HG02973 (cell line): ENCODE measurements around the gene TMEM163.
"Not testable (repeated sequence)": the region's sequence is repeated elsewhere in the genome, so short reads cannot be mapped to it uniquely, and the experiment has no call there.

Experiments used
- ATAC-seq: cut with Tn5 transposase; IDR thresholded peaks from one replicate; pipeline ENCODE4 v1.9.1; 2021; ENCODE audit warnings: moderate library complexity; ENCODE audit not compliant: unreplicated experiment

Gene TMEM163

DNA sequence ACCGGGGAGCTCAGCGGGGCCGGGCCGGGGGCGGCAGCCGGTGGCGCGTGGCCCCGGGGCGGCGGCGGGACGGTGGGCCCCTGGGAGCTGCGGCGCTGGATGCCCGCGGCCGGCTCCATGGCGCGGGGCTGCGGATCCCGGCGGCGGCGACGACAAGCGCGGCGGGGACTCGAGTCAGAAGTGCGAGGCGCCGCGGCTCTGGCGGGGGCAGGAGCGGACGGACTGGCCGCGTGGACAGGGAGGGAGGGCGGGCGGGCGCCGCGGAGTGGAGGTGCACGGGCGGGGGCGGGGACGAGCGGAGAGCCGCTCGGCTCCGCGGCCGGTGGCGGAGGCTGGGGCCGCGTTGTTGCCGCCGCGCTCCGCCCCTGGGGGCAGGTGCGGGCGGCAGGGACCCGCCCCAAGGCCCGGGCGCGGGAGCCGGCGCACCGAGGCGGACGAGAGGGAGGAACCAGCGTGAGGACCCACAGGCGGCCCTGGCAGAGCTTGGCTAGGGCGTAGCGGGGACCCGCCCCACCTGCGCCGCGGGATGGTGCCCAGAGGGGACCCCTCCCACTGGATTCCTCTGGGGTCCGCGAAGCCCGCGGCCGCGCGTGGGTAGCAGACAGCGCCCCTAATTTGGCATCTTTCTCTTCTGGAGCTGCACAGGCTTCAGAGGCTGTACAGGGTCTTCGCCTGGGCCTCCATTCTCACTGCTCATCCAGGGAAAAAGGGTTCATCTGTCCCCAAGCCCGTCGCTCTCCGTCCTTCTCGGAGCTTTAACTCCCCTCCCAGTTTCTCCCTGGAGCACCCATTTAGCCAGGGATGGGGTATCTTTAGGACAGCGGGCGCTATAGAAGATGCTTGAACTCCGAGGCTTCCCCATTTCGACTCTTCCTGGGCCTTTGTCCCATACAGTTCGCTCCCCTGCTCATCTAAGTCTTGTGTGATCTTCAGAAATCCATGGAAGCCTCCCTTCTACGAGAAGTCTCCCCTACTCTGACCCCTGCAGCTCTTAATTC lies at the start of gene TMEM163:
Gene TMEM163 (minus strand): TSS at position 184 of the 998 bp plus-strand sequence.
- peak; percentile 47 for ATAC-seq

DNA sequence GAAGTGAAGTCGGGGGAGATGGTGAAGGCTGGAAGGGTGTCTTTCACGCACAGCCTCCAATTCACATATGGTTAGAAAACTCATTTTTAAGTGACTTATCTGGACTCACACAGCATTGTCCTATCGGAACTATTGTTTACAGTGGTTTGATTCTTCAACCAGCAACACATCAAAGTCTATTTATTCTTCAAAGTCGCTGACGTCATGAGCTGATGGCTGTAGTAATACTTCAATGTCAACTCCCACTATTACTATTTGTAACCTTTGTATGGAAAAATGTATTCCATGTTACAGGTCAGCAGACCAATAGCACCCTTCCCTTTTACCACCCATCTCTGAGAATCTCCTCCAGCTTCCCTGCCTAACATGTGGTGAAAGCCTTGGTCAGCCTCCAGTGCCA lies 47.8 kb upstream of the TMEM163 start:
- no peak for ATAC-seq

DNA sequence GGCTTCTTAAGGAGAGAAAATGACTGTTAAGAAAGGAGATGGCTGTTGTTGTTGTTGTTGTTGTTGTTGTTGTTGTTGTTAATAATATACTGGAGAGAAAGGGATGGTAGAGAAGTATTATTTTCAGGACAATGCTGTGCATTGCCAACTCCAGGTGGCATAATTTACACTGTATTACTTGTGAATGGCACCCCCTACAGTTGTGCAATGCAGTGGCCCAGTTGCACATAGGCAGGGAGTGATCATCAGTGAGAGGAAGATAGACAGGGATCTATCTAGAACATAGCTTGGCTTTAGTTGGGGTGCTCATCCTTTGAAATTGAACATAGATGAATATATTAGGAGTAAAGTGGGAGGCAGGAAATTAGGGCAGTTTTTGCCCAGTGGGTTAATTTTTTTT lies 47.2 kb upstream of the TMEM163 start:
- ATAC-seq: no peak

DNA sequence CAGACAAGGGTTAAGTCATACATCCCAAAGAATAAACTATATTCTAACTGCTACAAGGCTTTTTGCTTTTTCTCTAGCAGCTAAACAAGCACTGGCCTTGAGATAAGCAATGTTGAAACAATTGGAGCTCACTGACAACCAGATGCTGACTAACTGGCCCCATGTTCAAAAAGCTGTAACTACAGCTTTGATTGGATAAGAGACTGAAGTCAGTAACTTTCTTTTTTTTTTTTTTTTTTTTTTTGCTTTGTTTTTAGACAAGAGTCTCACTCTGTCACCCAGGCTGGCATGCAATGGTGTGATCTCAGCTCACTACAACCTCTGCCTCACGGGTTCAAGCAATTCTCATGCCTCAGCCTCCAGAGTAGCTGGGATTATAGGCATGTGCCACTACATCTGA lies 45.4 kb upstream of the TMEM163 start:
- ATAC-seq: no peak

DNA sequence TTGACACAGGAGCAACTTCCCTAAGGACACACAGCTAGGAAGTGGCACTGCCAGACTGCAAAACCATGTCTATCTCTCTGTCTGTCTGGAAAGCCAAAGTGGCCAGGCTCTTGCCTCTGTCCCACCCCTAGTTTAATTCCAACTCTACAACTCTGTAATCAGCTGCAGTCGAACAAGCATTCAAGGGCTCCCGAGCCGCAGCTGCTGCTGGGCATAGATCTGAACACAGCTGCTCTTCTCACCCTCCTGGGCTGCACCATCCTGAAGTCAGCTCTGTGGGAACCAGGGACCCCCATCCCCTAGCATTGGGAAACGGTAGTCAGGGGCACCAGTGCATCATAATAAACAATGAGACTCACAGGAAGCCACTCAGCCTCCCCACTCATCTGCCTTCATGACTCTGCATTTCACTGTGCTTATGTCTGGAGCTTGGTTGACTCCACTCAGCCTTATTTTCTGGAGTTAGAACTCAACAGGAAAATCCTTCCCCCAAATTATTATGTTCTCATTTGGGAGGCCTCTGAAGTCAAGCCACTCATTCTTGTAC lies 44.4 kb upstream of the TMEM163 start:
- no peak for ATAC-seq

DNA sequence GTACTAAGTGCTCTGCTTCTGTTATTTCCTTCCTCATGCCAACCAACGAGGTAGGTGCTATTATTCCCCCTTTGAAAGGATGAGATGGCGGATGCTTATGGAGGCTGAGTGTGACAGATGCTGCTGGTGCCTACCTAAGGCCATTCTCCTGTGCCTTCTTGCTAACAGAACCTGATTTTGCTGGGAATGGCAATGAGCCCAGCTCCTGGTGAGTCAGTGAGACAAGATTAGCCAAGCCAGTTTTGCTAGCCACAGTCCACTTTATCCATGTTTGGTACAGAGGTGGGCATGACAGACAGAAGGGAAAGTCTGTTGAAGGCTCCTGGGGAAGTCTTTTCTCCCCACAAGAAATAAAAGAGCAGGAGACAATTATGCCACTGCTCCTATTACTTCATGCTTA lies 43.7 kb upstream of the TMEM163 start:
- no peak for ATAC-seq

DNA sequence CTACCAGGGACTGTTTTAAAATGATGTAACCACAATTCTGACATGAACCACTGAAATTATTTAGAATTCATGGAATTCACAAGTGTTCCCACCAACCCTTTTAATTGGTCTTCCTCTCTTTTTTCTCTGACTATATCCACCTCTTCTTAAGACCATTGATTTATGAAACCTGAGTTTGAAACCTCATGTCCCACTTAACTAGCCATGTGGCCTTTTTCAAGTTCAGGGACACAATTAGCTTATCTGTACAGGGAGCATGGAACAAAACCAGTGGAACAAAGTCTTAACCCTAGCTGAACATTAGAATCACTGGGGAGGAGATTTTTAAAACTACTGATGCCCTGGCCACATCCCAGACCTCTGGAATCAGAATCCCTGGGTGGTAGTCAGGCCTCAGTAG lies 41.6 kb upstream of the TMEM163 start:
- ATAC-seq: no peak

DNA sequence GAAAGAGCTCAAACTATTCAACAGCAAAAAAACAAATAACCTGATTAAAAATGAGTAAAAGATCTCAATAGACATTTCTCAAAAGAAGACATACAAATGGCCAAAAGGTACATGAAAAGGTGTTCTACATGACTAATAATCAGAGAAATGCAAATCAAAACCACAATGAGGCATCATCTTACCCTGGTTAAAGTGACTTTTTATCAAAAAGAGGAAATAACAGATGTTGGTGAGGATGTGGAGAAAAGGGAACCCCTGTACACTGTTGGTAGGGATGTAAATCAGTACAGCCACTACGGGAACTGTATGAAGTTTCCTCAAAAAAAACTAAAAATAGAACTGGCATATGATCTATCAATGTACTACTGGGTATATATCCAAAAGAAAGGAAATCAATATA lies 39.8 kb upstream of the TMEM163 start:
- ATAC-seq: peak; percentile 92

DNA sequence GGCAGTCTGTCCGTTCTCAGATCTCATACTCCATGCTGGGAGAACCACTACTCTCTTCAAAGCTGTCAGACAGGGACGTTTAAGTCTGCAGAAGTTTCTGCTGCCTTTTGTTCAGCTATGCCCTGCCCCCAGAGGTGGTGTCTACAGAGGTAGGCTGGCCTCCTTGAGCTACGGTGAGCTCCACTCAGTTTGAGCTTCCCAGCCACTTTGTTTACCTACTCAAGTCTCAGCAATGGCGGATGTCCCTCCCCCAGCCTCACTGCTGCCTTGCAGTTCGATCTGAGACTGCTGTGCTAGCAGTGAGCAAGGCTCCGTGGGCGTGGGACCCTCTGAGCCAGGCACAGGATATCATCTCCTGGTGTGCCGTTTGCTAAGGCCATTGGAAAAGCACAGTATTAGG lies 33.2 kb upstream of the TMEM163 start:
- not testable (repeated sequence) for ATAC-seq

DNA sequence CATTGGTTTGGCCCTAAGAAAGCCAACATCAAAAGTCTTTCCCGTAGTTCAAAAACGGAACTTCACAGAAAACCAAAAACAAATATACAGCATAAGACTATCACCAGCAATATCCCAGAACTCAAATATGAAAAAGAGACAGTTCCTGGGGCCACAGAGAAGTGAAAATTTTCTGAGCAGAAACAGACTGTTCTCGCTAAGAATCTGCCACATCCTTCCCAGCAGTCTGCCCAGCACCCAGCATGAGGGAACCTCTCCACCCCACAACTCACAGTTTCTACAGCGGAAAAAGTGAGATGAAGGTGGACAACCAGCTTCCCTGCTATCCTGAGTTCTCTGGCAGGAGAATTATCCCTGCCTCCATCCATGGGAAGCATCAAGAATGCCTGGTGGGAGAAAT lies 26.7 kb upstream of the TMEM163 start:
- no peak for ATAC-seq

DNA sequence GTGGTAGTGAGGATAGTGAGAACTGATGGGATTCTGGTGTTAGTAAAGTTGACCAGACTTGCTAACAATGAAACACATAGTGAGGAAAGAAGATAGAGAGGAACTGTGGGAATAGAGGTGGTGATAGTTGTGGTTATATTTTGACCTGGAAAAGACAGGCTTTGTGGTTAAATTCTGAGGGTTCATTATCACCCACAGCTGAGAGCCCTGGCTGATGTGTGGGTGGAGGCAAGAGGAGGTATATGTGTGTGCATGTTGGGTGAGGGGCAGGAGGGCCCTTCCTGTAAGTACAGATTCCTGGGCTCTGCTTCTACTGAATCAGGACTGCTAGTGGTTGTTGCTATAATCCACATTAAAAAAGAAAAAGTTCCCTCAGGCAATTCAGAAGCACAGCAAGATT lies 26.2 kb upstream of the TMEM163 start:
- ATAC-seq: no peak

DNA sequence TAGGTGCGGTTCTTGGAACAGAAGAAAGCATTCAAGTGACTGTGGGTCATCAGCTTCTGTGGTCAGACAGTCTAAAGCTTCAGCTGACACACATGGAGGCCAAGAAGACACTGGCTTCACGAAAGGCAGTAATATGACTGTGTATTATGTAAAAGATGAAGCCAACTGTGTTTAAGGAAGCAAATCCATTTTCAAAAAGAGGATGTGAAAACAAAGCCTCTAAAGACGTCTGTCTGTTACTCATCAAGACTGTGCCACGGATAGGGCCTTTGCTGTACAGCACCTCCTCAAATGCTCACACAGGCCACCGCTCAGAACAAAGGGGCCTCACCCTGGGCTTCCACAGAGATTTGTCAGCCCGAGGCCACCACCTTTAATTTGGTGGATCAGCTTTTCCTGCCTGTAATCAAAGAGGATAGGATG lies 21.1 kb upstream of the TMEM163 start:
- peak; percentile 94 for ATAC-seq

DNA sequence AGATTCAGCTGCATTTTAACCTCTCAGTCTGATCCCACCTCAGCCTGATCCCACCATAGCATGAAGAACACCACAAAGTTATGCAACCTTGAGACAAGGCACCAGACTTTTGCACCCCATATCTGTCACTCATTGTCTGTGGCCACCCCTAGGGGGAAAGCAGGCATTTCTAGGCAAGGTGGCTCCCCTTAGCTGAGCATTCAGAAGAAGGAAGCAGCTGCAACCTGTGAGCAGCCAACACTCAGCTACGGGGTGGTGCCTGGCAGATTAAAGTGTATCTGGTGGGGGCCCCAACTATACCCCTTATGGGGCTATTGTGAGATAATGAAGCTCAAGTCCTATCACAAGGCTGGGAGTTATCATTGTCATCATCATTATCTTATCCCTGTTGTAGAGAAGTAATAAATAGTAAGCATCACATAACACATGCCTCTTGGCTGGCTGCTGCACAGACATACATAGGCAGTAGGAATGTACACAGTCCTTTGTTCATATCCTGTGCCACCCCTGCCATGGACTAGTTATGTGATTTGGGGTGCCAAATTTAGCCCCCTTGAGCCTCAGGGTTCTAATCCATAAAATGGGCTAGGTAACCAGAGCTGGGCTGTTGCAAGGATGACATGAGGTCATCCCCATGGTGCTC lies 20.6 kb upstream of the TMEM163 start:
- no peak for ATAC-seq

DNA sequence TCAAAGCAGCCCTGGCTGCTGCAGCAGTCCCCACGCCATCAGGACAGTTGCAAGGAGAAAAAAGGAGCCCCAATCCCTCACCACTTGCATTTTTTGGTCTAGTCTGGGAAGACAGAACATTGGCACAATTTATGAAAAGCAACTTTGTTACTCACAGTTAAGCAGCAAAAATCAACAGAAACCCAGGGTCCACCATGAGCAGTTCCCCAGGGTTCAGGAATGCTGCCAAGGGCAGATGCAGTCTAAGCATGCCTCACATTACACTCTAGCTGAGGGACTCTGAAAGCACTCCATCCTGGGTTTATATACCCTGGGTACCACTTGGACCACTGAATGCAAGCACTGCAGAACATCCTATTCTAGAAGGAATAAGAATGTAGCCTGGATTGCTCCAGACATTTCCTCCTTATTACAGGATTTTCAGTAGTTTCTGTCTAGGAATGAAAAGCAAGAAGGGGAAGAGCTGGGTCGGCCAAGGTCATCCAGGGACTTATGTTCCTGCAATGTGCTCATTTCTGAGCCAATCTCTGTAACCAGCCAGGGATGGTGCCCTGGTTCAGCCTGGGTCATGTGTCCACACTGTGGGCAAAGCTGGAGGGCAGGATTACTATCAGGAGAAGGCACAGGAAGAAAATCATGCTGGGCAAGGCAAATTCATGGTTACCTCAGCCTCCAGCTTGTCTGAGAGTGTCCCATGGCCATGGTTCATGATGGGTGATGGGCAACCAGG lies 19.5 kb upstream of the TMEM163 start:
- no peak for ATAC-seq

DNA sequence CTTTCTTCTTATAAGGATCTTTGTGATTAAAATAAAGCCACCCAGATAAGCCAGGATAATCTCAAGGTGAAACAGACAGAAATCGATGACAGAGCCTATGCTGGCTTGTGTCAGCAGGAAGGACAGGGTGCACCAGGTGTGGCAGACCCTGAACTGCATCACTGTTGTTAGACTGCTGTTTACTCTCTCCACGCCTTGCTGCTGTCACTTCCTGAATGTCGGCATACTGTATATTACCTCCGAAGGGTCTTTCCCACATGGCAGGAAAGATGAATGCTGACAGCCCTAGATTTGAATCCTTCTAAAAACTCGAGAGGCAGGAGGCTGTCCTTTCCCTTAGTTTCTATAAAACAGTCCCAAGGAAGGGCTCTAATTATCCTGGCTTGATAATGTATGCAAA lies 18.9 kb upstream of the TMEM163 start:
- ATAC-seq: no peak

DNA sequence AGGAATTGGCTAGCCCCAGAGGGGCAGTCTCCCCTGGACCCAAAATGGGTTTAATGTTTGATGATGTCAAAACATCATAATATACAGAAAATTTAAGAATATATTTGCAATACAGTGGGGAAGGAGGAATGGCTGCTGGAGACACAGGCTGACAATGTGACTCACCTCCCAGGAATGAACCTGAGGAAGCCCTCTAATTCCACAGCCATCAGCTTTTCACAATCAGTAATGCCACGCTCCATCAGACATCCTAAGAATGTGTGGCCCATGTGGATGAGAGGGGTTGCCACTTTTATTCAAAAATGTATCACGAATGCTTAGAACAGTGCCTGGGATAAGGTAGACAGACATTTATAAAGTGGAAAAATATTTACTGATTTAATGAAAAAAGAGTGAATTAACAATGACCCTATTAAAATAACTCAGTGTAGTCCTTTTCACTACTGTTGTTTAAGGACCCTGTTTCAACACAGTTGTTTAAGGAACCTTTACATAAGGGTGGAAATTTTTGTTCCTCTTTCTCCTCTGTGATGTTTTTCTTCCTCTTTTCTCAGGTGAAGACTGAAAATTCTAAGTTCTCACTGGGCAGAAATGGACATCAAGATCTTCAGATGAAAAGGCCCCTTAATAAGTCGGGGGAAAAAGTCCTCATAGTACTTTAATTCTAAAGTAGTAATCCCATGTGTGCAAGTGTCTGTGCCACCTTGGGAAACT lies 17.5 kb upstream of the TMEM163 start:
- ATAC-seq: no peak

DNA sequence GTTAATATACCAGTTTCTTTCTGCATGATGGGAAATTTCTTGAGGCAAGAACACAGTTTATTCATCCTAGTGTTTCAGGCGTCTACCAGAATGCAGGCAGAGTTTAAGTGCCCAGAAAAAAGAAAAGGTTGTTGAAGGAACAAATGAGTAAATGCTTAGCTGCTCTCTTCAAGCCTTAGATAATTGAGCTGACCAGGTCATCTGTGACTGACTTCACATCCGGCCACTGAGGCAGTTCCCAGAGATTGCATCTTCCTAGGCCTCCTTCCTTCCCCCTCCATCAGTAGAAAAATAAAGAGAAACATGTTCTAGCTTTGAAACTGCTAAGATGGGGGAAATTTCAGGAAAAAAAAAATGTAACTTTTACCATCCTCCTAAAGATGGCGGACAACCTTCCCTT lies 9.4 kb upstream of the TMEM163 start:
- ATAC-seq: no peak

DNA sequence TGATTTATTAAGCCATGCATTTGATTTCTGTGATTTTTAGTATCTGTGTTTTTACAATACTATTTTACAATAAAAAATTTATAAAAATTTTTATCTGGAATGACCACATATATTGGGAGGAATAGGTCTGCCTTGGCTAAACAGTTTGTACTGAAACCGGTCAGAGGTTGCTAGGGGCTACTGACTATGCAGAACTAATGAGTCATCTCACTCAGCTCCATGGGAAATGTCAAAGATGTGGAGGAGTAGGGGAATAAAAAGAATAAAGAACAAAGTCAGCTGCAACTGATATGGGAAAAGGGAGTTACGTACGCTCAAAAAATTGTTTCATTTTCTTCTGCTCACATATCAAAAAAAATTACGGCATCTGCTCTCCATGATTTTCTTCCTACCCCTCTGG lies 8.6 kb upstream of the TMEM163 start:
- ATAC-seq: no peak

DNA sequence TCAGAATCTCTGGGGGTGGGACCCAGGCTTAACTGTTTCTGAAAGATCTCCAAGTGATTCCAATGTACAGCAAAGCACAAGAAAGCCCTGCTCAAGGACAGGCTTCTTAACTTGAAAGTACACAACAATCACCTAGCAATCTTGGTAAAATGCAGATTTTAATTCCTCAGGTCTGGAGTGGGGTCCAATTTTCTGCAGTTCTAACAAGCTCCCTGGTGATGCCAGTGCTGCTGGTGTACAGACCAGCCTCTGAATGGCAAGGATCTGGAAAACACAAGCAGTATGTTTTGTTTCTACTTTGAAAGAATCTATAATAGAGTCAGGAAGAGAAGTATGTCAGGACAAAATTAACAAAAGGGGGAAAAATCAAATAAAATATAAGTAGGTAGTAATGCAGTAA lies 7.8 kb upstream of the TMEM163 start:
- ATAC-seq: no peak

DNA sequence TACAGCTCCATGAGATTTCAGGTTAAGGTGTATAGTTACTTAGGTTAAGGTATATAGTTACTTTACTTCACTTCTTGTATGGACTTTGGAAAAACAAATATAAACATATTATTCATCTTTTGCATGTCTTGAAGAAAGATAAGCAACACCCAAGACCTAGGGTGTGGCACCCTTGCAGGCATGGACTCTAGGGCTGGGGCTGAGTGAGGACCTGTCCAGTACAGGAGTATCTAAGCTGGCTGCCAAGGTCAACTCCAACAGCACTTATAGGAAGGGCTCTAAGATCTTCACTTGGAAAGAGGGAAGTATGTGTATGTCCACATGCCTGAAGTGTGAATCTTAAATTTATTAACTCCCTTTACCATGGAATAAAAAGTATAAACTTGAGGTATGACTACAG lies 7.1 kb upstream of the TMEM163 start:
- ATAC-seq: no peak

DNA sequence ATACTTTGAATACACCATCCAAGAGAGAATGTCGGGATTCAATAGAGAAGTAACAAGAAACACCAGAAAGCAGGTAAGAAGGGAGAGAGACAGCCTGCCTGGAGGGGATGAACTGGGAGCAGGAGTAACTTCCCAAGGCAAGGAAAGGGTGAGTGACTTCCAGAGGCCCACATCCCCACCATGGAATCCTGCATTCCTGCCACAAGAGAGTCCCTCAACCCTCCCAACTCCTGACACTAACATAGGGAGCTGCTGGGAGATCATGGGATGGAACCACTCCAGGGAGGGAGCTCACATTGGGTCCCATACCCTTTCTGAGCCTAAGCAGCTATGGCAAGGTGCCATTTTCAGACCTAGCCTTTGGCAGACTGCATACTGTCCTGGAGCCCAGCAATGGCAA lies 5.5 kb upstream of the TMEM163 start:
- no peak for ATAC-seq
